ENCODE results near the gene ENPP3.
"Not testable (repeated sequence)": the region's sequence is repeated elsewhere in the genome, so short reads cannot be mapped to it uniquely, and the experiment has no call there.

The ENPP3 gene

DNA sequence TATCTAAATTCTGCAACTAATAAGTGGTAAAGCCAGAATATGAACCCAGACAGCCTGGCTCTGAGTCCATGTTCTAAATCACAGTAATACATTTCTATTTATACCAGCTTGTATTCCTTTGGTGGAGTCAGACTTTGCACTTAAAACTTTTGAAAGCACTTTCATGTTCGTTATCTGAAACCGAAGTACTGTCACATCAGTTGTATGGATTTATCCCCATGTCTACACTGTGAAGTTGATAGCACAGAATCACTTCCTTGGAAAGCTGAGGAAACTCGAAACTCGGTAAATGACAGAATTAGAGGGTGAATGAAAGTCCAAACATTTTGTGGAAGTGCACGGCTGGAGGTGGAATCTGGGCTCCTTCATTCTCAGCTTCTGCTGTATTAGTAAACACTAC, 102.0 kb downstream of the ENPP3 start:
- no peak for DNase-seq

DNA sequence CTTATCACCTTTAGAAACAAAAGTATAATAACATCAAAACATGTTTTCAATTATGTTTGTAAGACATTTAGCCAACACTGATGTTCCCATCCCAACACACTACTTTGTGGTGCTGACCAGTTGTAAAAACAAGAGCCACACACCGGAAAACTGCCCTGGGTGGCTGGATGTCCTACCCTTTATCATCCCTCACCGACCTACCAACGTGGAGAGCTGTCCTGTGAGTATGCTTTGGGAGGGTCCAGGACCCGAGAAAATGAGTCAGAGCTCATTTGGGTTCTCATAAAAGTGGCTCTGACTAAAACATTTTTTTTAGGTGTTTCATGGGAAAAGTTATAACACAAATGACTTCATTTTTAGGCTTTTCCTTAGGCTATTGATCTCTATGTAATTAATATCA, 103.1 kb downstream of the ENPP3 start:
- DNase-seq = no peak

DNA sequence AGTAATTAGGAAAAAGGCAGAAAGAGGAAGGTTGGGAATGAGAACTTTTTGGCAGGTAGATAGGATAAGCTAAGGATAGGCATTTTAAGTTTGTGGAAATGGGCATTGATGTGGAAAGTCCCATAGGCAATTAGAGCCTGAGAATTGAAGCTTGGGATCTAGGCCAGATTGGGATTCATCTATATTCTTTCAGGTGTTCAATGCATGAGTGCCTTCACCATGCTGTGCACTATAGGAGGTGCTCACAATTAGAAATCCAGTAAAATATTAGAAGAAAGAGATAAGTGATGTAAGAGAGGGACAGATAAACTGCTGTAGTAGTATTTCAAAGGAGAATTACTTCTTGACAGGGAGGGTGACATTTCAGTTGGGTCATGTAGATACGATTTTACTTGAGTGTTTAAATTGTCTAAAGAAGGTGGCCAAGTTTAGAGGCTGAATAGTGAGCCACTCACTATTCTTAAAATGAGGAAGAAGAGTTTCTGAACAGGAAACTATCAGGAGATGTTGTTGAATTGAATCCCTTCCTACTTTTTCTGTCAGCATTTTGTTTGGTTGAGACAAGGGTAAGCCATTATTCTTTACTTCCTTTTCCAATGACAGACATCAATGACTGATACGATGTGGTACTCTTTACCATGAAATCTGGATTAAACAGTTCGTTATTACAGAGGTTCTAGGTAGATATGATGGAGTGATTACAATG, 104.7 kb downstream of the ENPP3 start:
- DNase-seq = no peak

- no peak for DNase-seq
Observed at GRCh38 chr6:131744432-131745287, 107.6 kb downstream of the ENPP3 start.

- DNase-seq = no peak
Observed at GRCh38 chr6:131745476-131745875, 108.4 kb downstream of the ENPP3 start.

DNA sequence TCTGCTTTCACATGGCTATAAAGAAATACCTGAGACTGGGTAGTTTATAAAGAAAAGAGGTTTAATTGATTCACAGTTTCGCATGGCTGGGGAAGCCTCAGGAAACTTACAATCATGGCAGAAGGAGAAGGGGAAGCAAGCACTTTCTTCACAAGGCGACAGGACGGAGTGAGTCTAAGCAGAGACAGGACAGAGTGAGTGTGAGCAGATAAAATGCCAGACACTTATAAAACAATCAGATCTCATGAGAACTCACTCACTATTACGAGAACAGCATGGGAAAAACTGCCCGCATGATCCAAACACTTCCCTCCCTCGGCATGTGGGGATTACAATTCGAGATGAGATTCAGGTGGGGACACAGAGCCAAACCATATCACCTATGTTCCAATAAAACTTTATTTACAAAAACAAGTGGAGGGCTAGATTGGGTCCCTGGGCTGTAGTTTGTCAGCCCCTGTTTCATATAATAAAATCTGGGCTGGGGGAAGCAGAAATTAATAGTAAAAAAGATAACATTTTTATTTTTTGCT, 110.8 kb downstream of the ENPP3 start:
- no peak for DNase-seq

DNA sequence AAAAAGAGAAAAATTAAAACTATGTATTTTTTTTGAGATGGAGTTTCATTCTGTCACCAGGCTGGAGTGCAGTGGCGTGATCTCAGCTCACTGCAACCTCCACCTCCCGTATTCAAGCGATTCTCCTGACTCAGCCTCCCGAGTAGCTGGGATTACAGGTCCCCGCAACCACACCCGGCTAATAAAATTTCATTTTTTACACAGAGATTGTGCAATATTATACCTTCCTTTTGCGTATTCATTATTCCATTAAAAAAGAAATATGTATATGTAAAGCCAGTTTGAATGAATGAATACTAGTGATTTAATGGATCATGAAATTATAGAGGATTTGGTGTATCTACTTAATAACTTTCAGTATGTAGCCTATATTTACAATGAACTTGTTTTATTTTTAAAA, 111.9 kb downstream of the ENPP3 start:
- no peak for DNase-seq

DNA sequence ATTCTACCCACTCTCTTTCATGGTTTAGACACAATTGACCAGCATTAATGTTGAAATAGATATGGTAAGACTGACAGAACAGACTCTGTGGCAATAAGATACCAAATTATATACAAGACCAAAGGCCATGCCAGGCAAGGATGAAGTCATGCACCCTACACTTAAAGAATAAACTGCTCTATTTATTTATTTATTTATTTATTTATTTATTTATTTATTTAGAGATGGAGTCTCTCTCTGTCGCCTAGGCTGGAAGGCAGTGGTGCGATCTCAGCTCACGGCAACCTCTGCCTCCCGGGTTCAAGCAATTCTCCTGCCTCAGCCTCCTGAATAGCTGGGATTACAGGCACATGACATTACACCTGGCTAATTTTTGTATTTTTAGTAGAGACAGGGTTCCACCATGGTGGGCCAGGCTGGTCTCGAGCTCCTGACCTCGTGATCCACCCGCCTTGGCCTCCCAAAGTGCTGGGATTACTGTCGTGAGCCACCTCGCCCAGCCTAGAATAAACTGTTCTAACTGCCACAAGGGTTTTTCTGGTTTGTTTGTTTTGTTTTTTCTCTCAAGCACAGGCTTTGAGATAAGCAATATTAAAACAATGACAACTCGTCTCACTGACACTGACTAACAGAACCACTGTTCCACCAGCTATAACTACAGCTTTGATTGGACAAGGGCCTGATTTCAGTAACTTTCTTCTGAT, 114.1 kb downstream of the ENPP3 start:
- not testable (repeated sequence) for DNase-seq

DNA sequence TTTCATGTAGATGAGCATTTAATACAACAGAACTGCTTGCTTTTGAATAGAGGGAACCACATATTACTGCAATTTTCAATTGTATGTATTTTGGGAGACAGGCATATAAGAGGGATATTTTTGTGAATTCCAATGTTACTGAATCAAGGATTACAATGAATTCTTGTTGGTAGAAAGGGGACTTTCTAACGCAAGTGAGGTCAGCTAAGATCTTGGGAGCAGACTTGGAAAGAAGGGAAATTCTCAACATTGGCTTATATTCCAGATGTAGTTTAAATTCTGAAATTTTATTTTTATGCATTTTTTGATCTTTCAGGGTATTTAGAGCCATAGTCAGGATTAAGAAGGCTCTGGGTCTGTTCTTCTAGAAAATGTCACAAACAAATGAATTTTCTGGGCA, 117.0 kb downstream of the ENPP3 start:
- DNase-seq = no peak

DNA sequence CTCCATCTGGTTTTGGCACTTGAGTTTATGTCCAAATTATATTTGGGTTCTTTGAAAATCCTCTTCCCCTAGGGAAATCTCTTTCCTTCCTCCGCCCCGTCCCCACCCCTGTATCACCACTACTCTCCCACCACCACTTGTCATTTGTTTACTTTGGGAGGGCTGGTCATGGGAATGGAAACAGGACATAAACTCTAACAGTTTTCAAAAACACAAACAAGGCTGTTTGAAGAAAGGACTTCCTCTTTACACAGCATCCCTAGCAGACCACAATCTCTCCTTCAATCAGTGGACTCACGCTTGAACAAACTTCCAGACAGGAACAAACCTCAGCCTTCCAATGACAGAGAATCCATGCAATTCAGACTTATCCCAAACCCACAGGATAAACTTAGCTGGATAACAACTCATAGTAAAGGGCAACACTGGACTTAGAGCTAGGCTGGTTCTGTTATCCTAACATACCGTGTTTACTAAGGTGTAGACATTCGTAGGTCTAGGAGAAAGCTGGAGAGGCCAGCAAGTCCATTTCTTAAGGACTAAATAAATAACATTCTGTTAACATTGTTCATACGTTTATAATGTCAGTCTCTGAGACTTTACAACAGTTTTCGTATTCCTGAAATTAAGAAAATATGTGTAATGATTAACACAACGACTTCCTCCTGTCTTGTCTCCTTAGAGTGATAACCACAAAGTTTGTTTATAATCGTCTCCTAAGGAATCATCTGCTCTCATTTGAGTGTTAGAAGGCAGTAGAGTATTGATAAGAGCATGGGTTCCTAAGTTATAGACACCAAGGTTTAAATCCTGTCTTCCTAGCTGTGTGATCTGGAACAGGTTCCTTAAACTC, 117.8 kb downstream of the ENPP3 start:
- DNase-seq = no peak

- no peak for DNase-seq
Observed at GRCh38 chr6:131755597-131755996, 118.5 kb downstream of the ENPP3 start.

DNA sequence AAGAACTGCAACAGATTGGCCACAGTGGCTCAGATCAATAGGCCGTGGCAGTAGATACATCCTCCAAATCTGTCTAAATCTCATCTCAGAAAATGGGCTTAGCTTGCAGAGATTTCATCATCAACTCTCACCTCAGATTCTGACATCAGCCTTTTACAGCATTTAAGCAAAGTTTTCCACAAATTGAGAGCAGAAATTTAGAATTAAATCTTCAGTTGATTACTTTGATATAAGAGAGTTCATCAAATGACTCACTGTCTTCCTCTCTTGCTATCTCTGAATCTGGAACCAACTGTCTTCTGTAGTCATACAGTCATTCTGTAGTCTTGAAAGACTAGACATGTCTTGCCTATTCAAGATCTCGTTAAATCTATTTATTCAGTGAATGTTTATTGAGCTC, 118.9 kb downstream of the ENPP3 start:
- no peak for DNase-seq

- DNase-seq = no peak
Observed at GRCh38 chr6:131758920-131759319, 121.8 kb downstream of the ENPP3 start.

DNA sequence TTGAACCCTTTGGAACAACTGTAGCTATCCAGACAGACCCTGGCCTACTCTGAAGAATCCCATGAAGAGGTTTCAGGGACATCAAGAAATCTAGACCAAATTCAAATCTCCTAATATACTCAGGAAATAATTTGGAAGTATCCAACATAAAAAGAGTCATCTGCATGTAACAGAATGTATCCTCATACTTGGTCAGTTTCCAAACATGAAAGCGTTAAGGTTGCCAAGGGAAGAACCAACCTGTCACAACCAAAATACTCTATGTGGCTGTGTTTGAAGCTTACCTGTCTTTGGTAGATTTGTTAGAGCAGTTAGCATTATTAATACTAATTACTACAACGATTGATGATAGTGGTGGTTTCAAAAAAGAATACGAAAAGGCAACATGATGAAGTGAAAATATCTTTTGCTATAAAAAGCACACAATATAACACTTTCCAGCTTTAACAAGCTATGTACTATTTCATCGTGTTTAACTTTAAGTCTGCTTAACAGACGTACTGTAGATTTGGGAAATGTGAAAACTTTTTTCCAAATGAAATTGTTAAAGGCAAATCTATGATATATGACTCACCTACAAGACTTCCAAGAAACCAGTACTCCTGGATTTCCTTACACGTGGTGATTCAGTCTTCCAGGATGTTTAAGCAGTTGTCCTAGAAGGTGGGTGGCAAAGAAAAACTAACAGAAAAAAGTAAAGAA, 124.1 kb downstream of the ENPP3 start:
- DNase-seq = no peak

DNA sequence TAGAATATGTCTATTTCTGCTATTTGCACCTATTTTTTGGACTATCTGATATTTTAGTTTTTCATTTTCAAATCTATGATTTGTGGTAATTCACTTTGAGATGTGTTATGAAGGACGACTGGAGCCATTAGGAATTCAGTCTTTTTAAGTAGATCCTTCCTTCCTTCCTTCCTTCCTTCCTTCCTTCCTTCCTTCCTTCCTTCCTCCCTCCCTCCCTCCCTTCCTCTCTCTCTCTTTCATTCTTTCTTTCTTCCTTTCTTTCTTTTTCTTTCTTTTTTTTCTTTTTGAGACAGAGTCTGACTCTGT, 124.6 kb downstream of the ENPP3 start:
- DNase-seq = no peak

- DNase-seq = no peak
Observed at GRCh38 chr6:131762984-131763383, 125.9 kb downstream of the ENPP3 start.

GRCh38 chr6:131763749-131764148, 126.6 kb downstream of the ENPP3 start:
- DNase-seq = no peak

GRCh38 chr6:131764350-131764749, 127.2 kb downstream of the ENPP3 start:
- DNase-seq = no peak

DNA sequence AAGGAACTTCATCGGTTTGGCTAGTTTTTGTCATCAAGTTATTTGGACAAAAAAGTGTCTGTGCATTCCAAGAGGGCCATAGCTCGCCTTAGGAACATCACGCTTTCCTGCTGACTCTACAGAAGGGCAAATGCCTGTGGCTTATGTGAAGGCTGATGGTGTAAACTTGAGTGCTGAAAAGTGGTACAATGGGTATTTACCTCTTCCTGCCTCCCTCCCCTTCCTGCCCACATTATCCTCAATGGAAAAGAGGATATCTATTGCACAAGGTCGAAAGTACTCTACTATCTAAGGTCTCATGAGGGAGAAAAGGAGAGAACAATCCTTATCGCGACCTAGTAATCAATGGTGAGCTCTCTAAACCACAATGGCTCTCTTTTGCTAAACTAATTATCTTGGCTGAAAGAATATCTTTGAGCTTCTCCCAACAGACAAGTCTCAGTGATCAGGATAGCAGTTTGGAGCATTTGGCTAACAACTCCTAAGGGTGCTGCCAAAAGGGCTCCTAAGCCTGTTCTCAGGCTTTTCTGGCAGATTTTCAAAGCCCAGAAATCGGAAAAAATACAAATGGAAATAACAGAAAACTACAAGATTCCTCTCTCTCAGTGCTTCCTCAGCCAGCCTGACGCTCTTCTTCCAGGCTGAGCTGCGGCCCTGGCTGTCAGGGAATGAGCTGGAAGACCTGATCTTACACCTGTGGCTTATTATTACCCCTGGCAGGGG, 128.1 kb downstream of the ENPP3 start:
- no peak for DNase-seq

DNA sequence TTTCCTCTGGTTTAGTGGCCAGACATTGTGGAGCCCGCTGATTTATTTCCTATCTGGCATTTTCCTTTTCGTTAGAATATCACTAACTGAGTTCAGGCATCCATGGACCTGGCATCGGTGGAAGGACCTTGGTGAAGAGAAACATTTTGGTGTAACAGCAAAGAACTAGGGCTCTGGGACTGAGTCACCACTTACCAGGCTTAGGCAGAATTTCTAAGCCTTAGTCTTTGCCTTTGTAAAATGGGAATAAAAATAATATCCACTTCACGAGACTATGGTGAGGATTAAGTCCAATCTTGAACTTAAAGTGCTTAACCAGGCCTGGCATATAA, 128.7 kb downstream of the ENPP3 start:
- no peak for DNase-seq

GRCh38 chr6:131766631-131767030, 129.5 kb downstream of the ENPP3 start:
- DNase-seq = no peak

- DNase-seq = no peak
Observed at GRCh38 chr6:131768964-131769363, 131.9 kb downstream of the ENPP3 start.

All from activated CD4-positive, alpha-beta T cell treated with anti-CD3 and anti-CD28 coated beads, Interleukin-2, Interleukin-6, amounts not matched to agents 100 ng/mL and 50 ng/mL, durations not matched to agents 16 hours and 8 hours (primary cell).